IMR-90 (cell line): Measurements from ENCODE around the gene PIK3R5. TPM values are rescaled to one million over a fixed set of nuclear protein-coding genes. Genes with fewer than 3 reads are reported as not detected.

Source experiments
- ATAC-seq: fragments of 200-7000 bp; cut with Tn5 transposase; 2 replicates; pipeline ENCODE4 v1.9.1; 2020; ENCODE audit warnings: low read depth, mild to moderate bottlenecking, moderate library complexity
- BruUV-seq: library from RNA; stranded (reverse); fragments of 400-500 nt; replicated peaks from 2 replicates; lab custom pipeline; 2021; lab: Mats Ljungman, UMichigan
- CTCF ChIA-PET: fragments of 300-600 bp; formaldehyde crosslinking; extraction: SDS; loops from one replicate; lab custom pipeline; 2021; ENCODE audit warnings: antibody characterized with exemption; lab: Yijun Ruan, JAX
- POLR2A ChIA-PET: fragments of 300-600 bp; sonication (Branson Sonifier 250); formaldehyde crosslinking; loops from one replicate; lab custom pipeline; 2022; ENCODE audit warnings: antibody characterized with exemption; ENCODE audit not compliant: unreplicated experiment; lab: Charles Lee
- DNase-seq: peaks from one replicate; pipeline ENCODE4 v3.0.0; 2013
- H2AFZ ChIP-seq: replicated peaks from 2 replicates; pipeline ENCODE3; 2013; ENCODE audit warnings: low read length, mild to moderate bottlenecking; ENCODE audit not compliant: poor library complexity
- H2AK5ac ChIP-seq: 2 replicates; pipeline ENCODE4 v1.6.1; 2013; ENCODE audit warnings: low read depth, low read length, inconsistent platforms
- H2AK9ac ChIP-seq: replicated peaks from 2 replicates; pipeline ENCODE3; 2013; ENCODE audit warnings: mild to moderate bottlenecking, low read depth, low read length, moderate library complexity; ENCODE audit not compliant: poor library complexity
- H2BK120ac ChIP-seq: 2 replicates; pipeline ENCODE4 v1.6.1; 2013; ENCODE audit warnings: low read depth, low read length, inconsistent platforms
- H2BK15ac ChIP-seq: 3 replicates; pipeline ENCODE4 v1.6.1; 2013; ENCODE audit warnings: low read depth, low read length, inconsistent platforms
- H2BK20ac ChIP-seq: 2 replicates; pipeline ENCODE4 v1.6.1; 2013; ENCODE audit warnings: low read depth, mild to moderate bottlenecking, inconsistent platforms, low read length, moderate library complexity
- H2BK5ac ChIP-seq: 2 replicates; pipeline ENCODE4 v1.6.1; 2013; ENCODE audit warnings: mild to moderate bottlenecking, low read depth, low read length, inconsistent platforms; ENCODE audit not compliant: poor library complexity, severe bottlenecking
- H3K14ac ChIP-seq: replicated peaks from 2 replicates; pipeline ENCODE4 v1.6.1; 2013; ENCODE audit warnings: low read depth, low read length, inconsistent platforms
- H3K18ac ChIP-seq: 2 replicates; pipeline ENCODE4 v1.6.1; 2013; ENCODE audit warnings: low read depth, low read length, control low read depth
- H3K23ac ChIP-seq: 2 replicates; pipeline ENCODE4 v1.6.1; 2013; ENCODE audit warnings: low read depth, low read length, inconsistent platforms
- H3K27ac ChIP-seq: 2 replicates; pipeline ENCODE4 v1.5.1; 2013; ENCODE audit warnings: mild to moderate bottlenecking, control low read depth, low read length; ENCODE audit not compliant: insufficient read depth
- H3K27me3 ChIP-seq: 2 replicates; pipeline ENCODE4 v1.6.1; 2013; ENCODE audit warnings: low read length; ENCODE audit not compliant: control insufficient read depth, insufficient read depth
- H3K36me3 ChIP-seq: 2 replicates; pipeline ENCODE4 v1.6.1; 2013; ENCODE audit warnings: low read length, mixed read lengths; ENCODE audit not compliant: control insufficient read depth, insufficient read depth
- H3K4ac ChIP-seq: 2 replicates; pipeline ENCODE4 v1.6.1; 2013; ENCODE audit warnings: low read depth, low read length, inconsistent platforms
- H3K4me1 ChIP-seq: 2 replicates; pipeline ENCODE4 v1.6.1; 2013; ENCODE audit warnings: low read length, mixed read lengths; ENCODE audit not compliant: control insufficient read depth, insufficient read depth
- H3K4me2 ChIP-seq: 2 replicates; pipeline ENCODE4 v1.6.1; 2013; ENCODE audit warnings: low read depth, mild to moderate bottlenecking, control low read depth, low read length, moderate library complexity
- H3K4me3 ChIP-seq: 2 replicates; pipeline ENCODE4 v1.5.1; 2013; ENCODE audit warnings: low read depth, mild to moderate bottlenecking, control low read depth, low read length, moderate library complexity; ENCODE audit not compliant: insufficient read depth
- H3K56ac ChIP-seq: 2 replicates; pipeline ENCODE4 v1.6.1; 2013; ENCODE audit warnings: low read length, inconsistent platforms; ENCODE audit not compliant: insufficient read depth; ENCODE audit errors: extremely low read depth
- H3K79me1 ChIP-seq, 2 experiments: 2 replicates each; pipeline ENCODE4 v1.6.1; 2013; ENCODE audit warnings: low read length in 2 of 2, inconsistent platforms in 1 of 2, low read depth in 1 of 2
- H3K9ac ChIP-seq: 2 replicates; pipeline ENCODE4 v1.6.1; 2013; ENCODE audit warnings: low read depth, low read length, control low read depth
- H3K9me1 ChIP-seq: 2 replicates; pipeline ENCODE4 v1.6.1; 2013; ENCODE audit warnings: low read length, inconsistent platforms; ENCODE audit not compliant: insufficient read depth
- H3K9me3 ChIP-seq: 2 replicates; pipeline ENCODE4 v1.6.1; 2013; ENCODE audit warnings: low read length; ENCODE audit not compliant: control insufficient read depth, insufficient read depth
- H4K20me1 ChIP-seq: 2 replicates; pipeline ENCODE4 v1.6.1; 2013; ENCODE audit warnings: low read length, inconsistent platforms; ENCODE audit not compliant: insufficient read depth
- H4K5ac ChIP-seq: 2 replicates; pipeline ENCODE4 v1.6.1; 2013; ENCODE audit warnings: mild to moderate bottlenecking, low read depth, low read length, control low read depth
- H4K8ac ChIP-seq, 2 experiments: 2 replicates each; pipeline ENCODE4 v1.6.1; 2013; ENCODE audit warnings: low read depth in 2 of 2, low read length in 2 of 2, control low read depth in 1 of 2, inconsistent platforms in 1 of 2
- H4K91ac ChIP-seq: 2 replicates; pipeline ENCODE4 v1.6.1; 2013; ENCODE audit warnings: low read depth, low read length, inconsistent platforms; ENCODE audit not compliant: insufficient read depth
- CTCF ChIP-seq: conservative IDR thresholded peaks from 2 replicates; pipeline ENCODE4 v1.5.1; 2012; ENCODE audit warnings: mild to moderate bottlenecking, low read depth, low read length, improper control_type of control experiment
- MAZ ChIP-seq: IDR thresholded peaks from 2 replicates; pipeline ENCODE4 v1.6.1; 2012; ENCODE audit warnings: low read depth, mild to moderate bottlenecking, low read length, improper control_type of control experiment, moderate library complexity, borderline replicate concordance
- POLR2A ChIP-seq: IDR thresholded peaks from 2 replicates; pipeline ENCODE4 v1.6.1; 2012; ENCODE audit warnings: mild to moderate bottlenecking, low read depth, low read length
- RAD21 ChIP-seq: IDR thresholded peaks from 2 replicates; pipeline ENCODE4 v1.6.1; 2012; ENCODE audit warnings: low read length, improper control_type of control experiment
- RCOR1 ChIP-seq: IDR thresholded peaks from 2 replicates; pipeline ENCODE4 v1.6.1; 2012; ENCODE audit warnings: mild to moderate bottlenecking, low read length, improper control_type of control experiment; ENCODE audit not compliant: insufficient replicate concordance
- RFX5 ChIP-seq: IDR thresholded peaks from 2 replicates; pipeline ENCODE4 v1.8.0; 2012; ENCODE audit warnings: low read depth, mild to moderate bottlenecking, low read length, moderate library complexity
- whole genome bisulfite sequencing, 2 experiments: methylation state at CpG; one replicate each; pipeline versions ENCODE4 v1.1.5 to v1.1.7; 2013; ENCODE audit warnings: missing lambda C conversion rate in 2 of 2; ENCODE audit not compliant: insufficient read length in 1 of 2; ENCODE audit errors: extremely low coverage in 2 of 2; 5-methylcytosine and 5-hydroxymethylcytosine counted together
- dilution Hi-C: fragments of 300-500 bp; cut with HindIII; formaldehyde crosslinking; loops from one replicate; pipeline ENCODE4 v1.14.3; 2018; ENCODE audit warnings: low sequenced_read_pairs; ENCODE audit not compliant: unreplicated experiment
- in situ Hi-C: fragments of 300-500 bp; cut with MboI; formaldehyde crosslinking; loops from 3 replicates; pipeline ENCODE4 v1.14.3; 2019; ENCODE audit warnings: low sequenced_read_pairs, inconsistent platforms, mixed read lengths
- intact Hi-C: fragments of 100-400 bp; cut with micrococcal nuclease; formaldehyde crosslinking; loops from 2 replicates; pipeline ENCODE4 v1.10.0; 2022
- polyA plus RNA-seq, 3 experiments: library from polyadenylated mRNA; depleted of rRNA; stranded (reverse); fragments of >200 nt; gene quantifications; 2 replicates each; pipeline ENCODE4 v1.2.3, GENCODE V29; 2012; ENCODE audit warnings: low replicate concordance in 1 of 3
- total RNA-seq: library from RNA; depleted of rRNA; stranded (reverse); fragments of >200 nt; gene quantifications from 2 replicates; pipeline ENCODE4 v1.2.3, GENCODE V29; 2012

PIK3R5 gene
- total and polyA plus RNA-seq, 2 of the 4 experiments (the other 2 are of a cell fraction), result not detected

- H3K27me3 ChIP-seq, result peaks cover 3% of the 10 kb centered on the region; the same call in 1 of the 2 replicates
- H3K4me2 ChIP-seq, result no peak overlapping the region
- TF ChIP-seq MAZ (no peak), CTCF (no peak), RFX5 (no peak), RCOR1 (no peak), POLR2A (no peak), RAD21 (no peak)
- POLR2A ChIA-PET, result no interaction called here
- H3K14ac ChIP-seq, result no peak overlapping the region
- no TSS peak for BruUV-seq
- H3K9ac ChIP-seq, result no peak overlapping the region
- no peak for ATAC-seq
- in situ Hi-C loops (no loop called here), intact Hi-C loops (no loop called here), dilution Hi-C loops (no loop called here)
- H2BK20ac ChIP-seq, result no peak overlapping the region
- H3K9me1 ChIP-seq, result no peaks in the 10 kb centered on the region
- no peak overlapping the region for H3K27ac ChIP-seq
- no peak overlapping the region for H4K91ac ChIP-seq
- H3K79me1 ChIP-seq, result no peaks in the 10 kb centered on the region
- WGBS, 2 experiments, result no CpG with 5 or more reads among the region's 7 CpGs
- no peak overlapping the region for H3K56ac ChIP-seq
- H3K36me3 ChIP-seq, result no peaks in the 10 kb centered on the region
- H2BK15ac ChIP-seq, result no peak overlapping the region
- H3K4me1 ChIP-seq, result no peaks in the 10 kb centered on the region
- CTCF ChIA-PET, result no interaction called here
- no peak overlapping the region for H3K18ac ChIP-seq
- H2AK9ac ChIP-seq, result no peak overlapping the region
- no peak overlapping the region for H3K23ac ChIP-seq
- no peaks in the 10 kb centered on the region for H4K20me1 ChIP-seq
- no peak overlapping the region for H2BK5ac ChIP-seq
- H4K8ac ChIP-seq, result no peak overlapping the region
- no peak overlapping the region for H4K5ac ChIP-seq
- H3K4ac ChIP-seq, result no peak overlapping the region
- H2BK120ac ChIP-seq, result no peak overlapping the region
- no peak overlapping the region for H2AK5ac ChIP-seq
- no peak for DNase-seq
- H2AFZ ChIP-seq, result no peak overlapping the region
- no peak overlapping the region for H3K4me3 ChIP-seq
- H3K9me3 ChIP-seq, result no peaks in the 10 kb centered on the region
Measured at GRCh38 chr17:8872036-8872704, 93.3 kb downstream of the PIK3R5 start.
